ENCODE measurements around the gene KCNAB1.
"Not testable (repeated sequence)": the region's sequence is repeated elsewhere in the genome, so short reads cannot be mapped to it uniquely, and the experiment has no call there.

Gene KCNAB1

GRCh38 chr3:156230278-156230900 is 110.0 kb downstream of the KCNAB1 start:
- no peak overlapping the region for H3K4me3 ChIP-seq (ENCODE audit: insufficient read depth, low read depth, low read length, poor library complexity, severe bottlenecking)
- no peaks in the 10 kb centered on the region for H3K36me3 ChIP-seq (ENCODE audit: control insufficient read depth, insufficient read depth, low read length)
- no peaks in the 10 kb centered on the region for H3K27me3 ChIP-seq (replicated peaks; ENCODE audit: control insufficient read depth, insufficient read depth, low read length, poor library complexity, severe bottlenecking)
- no peak for DNase-seq
- no peak overlapping the region for H3K27ac ChIP-seq (ENCODE audit: insufficient read depth, low read length, poor library complexity, severe bottlenecking)
- no peaks in the 10 kb centered on the region for H3K4me1 ChIP-seq (ENCODE audit: control insufficient read depth, insufficient read depth, low read length, poor library complexity, severe bottlenecking)
- no peaks in the 10 kb centered on the region for H3K9me3 ChIP-seq (ENCODE audit: control insufficient read depth, low read length)

GRCh38 chr3:156231221-156231620 is 110.8 kb downstream of the KCNAB1 start:
- not testable (repeated sequence) for H3K27ac ChIP-seq (ENCODE audit: insufficient read depth, low read length, poor library complexity, severe bottlenecking); H3K4me1 ChIP-seq (ENCODE audit: control insufficient read depth, insufficient read depth, low read length, poor library complexity, severe bottlenecking); H3K4me3 ChIP-seq (ENCODE audit: insufficient read depth, low read depth, low read length, poor library complexity, severe bottlenecking); H3K27me3 ChIP-seq (replicated peaks; ENCODE audit: control insufficient read depth, insufficient read depth, low read length, poor library complexity, severe bottlenecking); H3K9me3 ChIP-seq (ENCODE audit: control insufficient read depth, low read length); DNase-seq; H3K36me3 ChIP-seq (ENCODE audit: control insufficient read depth, insufficient read depth, low read length)

- Histone ChIP-seq H3K4me1 (ENCODE audit: control insufficient read depth, insufficient read depth, low read length, poor library complexity, severe bottlenecking) (no peaks in the 10 kb centered on the region), H3K4me3 (ENCODE audit: insufficient read depth, low read depth, low read length, poor library complexity, severe bottlenecking) (no peak overlapping the region), H3K9me3 (ENCODE audit: control insufficient read depth, low read length) (no peaks in the 10 kb centered on the region), H3K36me3 (ENCODE audit: control insufficient read depth, insufficient read depth, low read length) (no peaks in the 10 kb centered on the region), H3K27me3 (replicated peaks; ENCODE audit: control insufficient read depth, insufficient read depth, low read length, poor library complexity, severe bottlenecking) (no peaks in the 10 kb centered on the region), H3K27ac (ENCODE audit: insufficient read depth, low read length, poor library complexity, severe bottlenecking) (no peak overlapping the region)
- no peak for DNase-seq
These were observed 113.5 kb downstream of the KCNAB1 start for GRCh38 chr3:156233876-156234275.

GRCh38 chr3:156236556-156237260 is 116.3 kb downstream of the KCNAB1 start:
- Histone ChIP-seq H3K27ac (ENCODE audit: insufficient read depth, low read length, poor library complexity, severe bottlenecking) (no peak overlapping the region), H3K4me1 (ENCODE audit: control insufficient read depth, insufficient read depth, low read length, poor library complexity, severe bottlenecking) (no peaks in the 10 kb centered on the region), H3K9me3 (ENCODE audit: control insufficient read depth, low read length) (no peaks in the 10 kb centered on the region), H3K27me3 (replicated peaks; ENCODE audit: control insufficient read depth, insufficient read depth, low read length, poor library complexity, severe bottlenecking) (no peaks in the 10 kb centered on the region), H3K36me3 (ENCODE audit: control insufficient read depth, insufficient read depth, low read length) (no peaks in the 10 kb centered on the region), H3K4me3 (ENCODE audit: insufficient read depth, low read depth, low read length, poor library complexity, severe bottlenecking) (no peak overlapping the region)
- no peak for DNase-seq

- no peak overlapping the region for H3K4me3 ChIP-seq (ENCODE audit: insufficient read depth, low read depth, low read length, poor library complexity, severe bottlenecking)
- no peak for DNase-seq
- H3K27ac ChIP-seq (ENCODE audit: insufficient read depth, low read length, poor library complexity, severe bottlenecking) = no peak overlapping the region
These were observed 120.3 kb downstream of the KCNAB1 start for GRCh38 chr3:156240642-156241041.

GRCh38 chr3:156246961-156247725 is 126.8 kb downstream of the KCNAB1 start:
- Histone ChIP-seq H3K4me3 (ENCODE audit: insufficient read depth, low read depth, low read length, poor library complexity, severe bottlenecking) (no peak overlapping the region), H3K27me3 (replicated peaks; ENCODE audit: control insufficient read depth, insufficient read depth, low read length, poor library complexity, severe bottlenecking) (no peaks in the 10 kb centered on the region), H3K36me3 (ENCODE audit: control insufficient read depth, insufficient read depth, low read length) (no peaks in the 10 kb centered on the region), H3K4me1 (ENCODE audit: control insufficient read depth, insufficient read depth, low read length, poor library complexity, severe bottlenecking) (no peaks in the 10 kb centered on the region), H3K9me3 (ENCODE audit: control insufficient read depth, low read length) (no peaks in the 10 kb centered on the region), H3K27ac (ENCODE audit: insufficient read depth, low read length, poor library complexity, severe bottlenecking) (no peak overlapping the region)
- DNase-seq = no peak

More at GRCh38 chr3:156240642-156241041, 120.3 kb downstream of the KCNAB1 start:
- H3K9me3 ChIP-seq (ENCODE audit: control insufficient read depth, low read length) = no peaks in the 10 kb centered on the region
- no peaks in the 10 kb centered on the region for H3K36me3 ChIP-seq (ENCODE audit: control insufficient read depth, insufficient read depth, low read length)
- no peaks in the 10 kb centered on the region for H3K4me1 ChIP-seq (ENCODE audit: control insufficient read depth, insufficient read depth, low read length, poor library complexity, severe bottlenecking)
- H3K27me3 ChIP-seq (replicated peaks; ENCODE audit: control insufficient read depth, insufficient read depth, low read length, poor library complexity, severe bottlenecking) = no peaks in the 10 kb centered on the region

- Histone ChIP-seq H3K27ac (ENCODE audit: insufficient read depth, low read length, poor library complexity, severe bottlenecking) (no peak overlapping the region), H3K4me1 (ENCODE audit: control insufficient read depth, insufficient read depth, low read length, poor library complexity, severe bottlenecking) (no peaks in the 10 kb centered on the region), H3K27me3 (replicated peaks; ENCODE audit: control insufficient read depth, insufficient read depth, low read length, poor library complexity, severe bottlenecking) (no peaks in the 10 kb centered on the region), H3K4me3 (ENCODE audit: insufficient read depth, low read depth, low read length, poor library complexity, severe bottlenecking) (no peak overlapping the region), H3K36me3 (ENCODE audit: control insufficient read depth, insufficient read depth, low read length) (no peaks in the 10 kb centered on the region), H3K9me3 (ENCODE audit: control insufficient read depth, low read length) (no peaks in the 10 kb centered on the region)
- no peak for DNase-seq
These were observed 130.2 kb downstream of the KCNAB1 start for GRCh38 chr3:156250550-156250949.

- Histone ChIP-seq H3K4me1 (ENCODE audit: control insufficient read depth, insufficient read depth, low read length, poor library complexity, severe bottlenecking) (no peaks in the 10 kb centered on the region), H3K9me3 (ENCODE audit: control insufficient read depth, low read length) (no peaks in the 10 kb centered on the region), H3K27ac (ENCODE audit: insufficient read depth, low read length, poor library complexity, severe bottlenecking) (no peak overlapping the region), H3K36me3 (ENCODE audit: control insufficient read depth, insufficient read depth, low read length) (no peaks in the 10 kb centered on the region), H3K27me3 (replicated peaks; ENCODE audit: control insufficient read depth, insufficient read depth, low read length, poor library complexity, severe bottlenecking) (no peaks in the 10 kb centered on the region), H3K4me3 (ENCODE audit: insufficient read depth, low read depth, low read length, poor library complexity, severe bottlenecking) (no peak overlapping the region)
- no peak for DNase-seq
These were observed 131.0 kb downstream of the KCNAB1 start for GRCh38 chr3:156251424-156251823.

- no peaks in the 10 kb centered on the region for H3K4me1 ChIP-seq (ENCODE audit: control insufficient read depth, insufficient read depth, low read length, poor library complexity, severe bottlenecking)
- H3K4me3 ChIP-seq (ENCODE audit: insufficient read depth, low read depth, low read length, poor library complexity, severe bottlenecking) = no peak overlapping the region
- H3K36me3 ChIP-seq (ENCODE audit: control insufficient read depth, insufficient read depth, low read length) = no peaks in the 10 kb centered on the region
- no peak overlapping the region for H3K27ac ChIP-seq (ENCODE audit: insufficient read depth, low read length, poor library complexity, severe bottlenecking)
- no peaks in the 10 kb centered on the region for H3K9me3 ChIP-seq (ENCODE audit: control insufficient read depth, low read length)
- H3K27me3 ChIP-seq (replicated peaks; ENCODE audit: control insufficient read depth, insufficient read depth, low read length, poor library complexity, severe bottlenecking) = no peaks in the 10 kb centered on the region
- DNase-seq = no peak
These were observed 132.3 kb downstream of the KCNAB1 start for GRCh38 chr3:156252656-156253055.

GRCh38 chr3:156253150-156253549 is 132.8 kb downstream of the KCNAB1 start:
- H3K36me3 ChIP-seq (ENCODE audit: control insufficient read depth, insufficient read depth, low read length) = no peaks in the 10 kb centered on the region
- H3K27me3 ChIP-seq (replicated peaks; ENCODE audit: control insufficient read depth, insufficient read depth, low read length, poor library complexity, severe bottlenecking) = no peaks in the 10 kb centered on the region
- H3K9me3 ChIP-seq (ENCODE audit: control insufficient read depth, low read length) = no peaks in the 10 kb centered on the region
- no peak for DNase-seq
- no peaks in the 10 kb centered on the region for H3K4me1 ChIP-seq (ENCODE audit: control insufficient read depth, insufficient read depth, low read length, poor library complexity, severe bottlenecking)
- H3K4me3 ChIP-seq (ENCODE audit: insufficient read depth, low read depth, low read length, poor library complexity, severe bottlenecking) = no peak overlapping the region
- no peak overlapping the region for H3K27ac ChIP-seq (ENCODE audit: insufficient read depth, low read length, poor library complexity, severe bottlenecking)
